Measurements from ENCODE around the gene SEMA5B.

The SEMA5B gene

DNA sequence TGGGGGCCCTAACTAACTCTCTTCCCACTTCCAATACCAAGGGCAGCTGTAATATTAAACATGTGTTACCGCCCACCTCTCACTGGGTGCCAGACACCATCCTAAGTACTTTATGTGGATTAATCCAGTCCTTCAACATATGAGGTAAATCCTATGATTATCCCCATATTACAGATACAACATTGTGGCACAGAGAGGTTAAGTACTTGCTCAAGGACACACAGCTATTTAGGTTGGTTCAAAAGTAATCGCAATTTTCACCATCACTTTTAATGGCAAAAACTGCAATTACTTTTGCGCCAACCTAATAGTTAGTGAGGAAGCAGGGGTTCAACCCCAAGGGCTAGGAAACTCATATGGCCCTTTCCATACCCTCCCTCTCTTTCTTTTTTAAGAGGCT is 100.8 kb downstream of the SEMA5B start:
- H3K4me3 ChIP-seq (ENCODE audit: low read depth, low read length) = no peak overlapping the region

DNA sequence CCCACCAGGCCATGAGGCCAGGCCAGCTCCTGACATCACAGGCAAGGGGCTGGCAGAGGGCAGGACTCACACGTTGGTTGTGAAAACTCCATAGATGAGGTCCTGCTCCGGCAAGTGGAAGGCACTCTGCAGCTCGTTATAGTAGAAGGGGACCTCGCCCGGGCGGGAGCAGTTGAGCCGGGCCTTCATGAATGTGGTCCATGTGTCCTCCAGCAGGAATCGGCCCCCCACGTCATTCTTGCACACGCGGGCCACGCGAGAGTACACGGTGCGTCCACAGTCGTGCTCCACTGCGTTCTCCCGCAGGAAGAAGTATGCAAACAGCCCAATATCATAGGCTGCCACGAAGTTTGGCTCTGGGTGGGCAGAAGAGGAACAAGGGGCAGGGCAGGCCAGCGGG is 101.2 kb downstream of the SEMA5B start:
- no peak overlapping the region for H3K4me3 ChIP-seq (ENCODE audit: low read depth, low read length)
- TF ChIP-seq, protein P1, sequence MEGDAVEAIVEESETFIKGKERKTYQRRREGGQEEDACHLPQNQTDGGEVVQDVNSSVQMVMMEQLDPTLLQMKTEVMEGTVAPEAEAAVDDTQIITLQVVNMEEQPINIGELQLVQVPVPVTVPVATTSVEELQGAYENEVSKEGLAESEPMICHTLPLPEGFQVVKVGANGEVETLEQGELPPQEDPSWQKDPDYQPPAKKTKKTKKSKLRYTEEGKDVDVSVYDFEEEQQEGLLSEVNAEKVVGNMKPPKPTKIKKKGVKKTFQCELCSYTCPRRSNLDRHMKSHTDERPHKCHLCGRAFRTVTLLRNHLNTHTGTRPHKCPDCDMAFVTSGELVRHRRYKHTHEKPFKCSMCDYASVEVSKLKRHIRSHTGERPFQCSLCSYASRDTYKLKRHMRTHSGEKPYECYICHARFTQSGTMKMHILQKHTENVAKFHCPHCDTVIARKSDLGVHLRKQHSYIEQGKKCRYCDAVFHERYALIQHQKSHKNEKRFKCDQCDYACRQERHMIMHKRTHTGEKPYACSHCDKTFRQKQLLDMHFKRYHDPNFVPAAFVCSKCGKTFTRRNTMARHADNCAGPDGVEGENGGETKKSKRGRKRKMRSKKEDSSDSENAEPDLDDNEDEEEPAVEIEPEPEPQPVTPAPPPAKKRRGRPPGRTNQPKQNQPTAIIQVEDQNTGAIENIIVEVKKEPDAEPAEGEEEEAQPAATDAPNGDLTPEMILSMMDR (IDR thresholded peaks at IDR 0.05; ENCODE audit: low read depth, low read length) = no peak

More for the DNA sequence above, 100.8 kb downstream of the SEMA5B start:
- TF ChIP-seq, protein P1 (IDR thresholded peaks at IDR 0.05; ENCODE audit: low read depth, low read length) = no peak

DNA sequence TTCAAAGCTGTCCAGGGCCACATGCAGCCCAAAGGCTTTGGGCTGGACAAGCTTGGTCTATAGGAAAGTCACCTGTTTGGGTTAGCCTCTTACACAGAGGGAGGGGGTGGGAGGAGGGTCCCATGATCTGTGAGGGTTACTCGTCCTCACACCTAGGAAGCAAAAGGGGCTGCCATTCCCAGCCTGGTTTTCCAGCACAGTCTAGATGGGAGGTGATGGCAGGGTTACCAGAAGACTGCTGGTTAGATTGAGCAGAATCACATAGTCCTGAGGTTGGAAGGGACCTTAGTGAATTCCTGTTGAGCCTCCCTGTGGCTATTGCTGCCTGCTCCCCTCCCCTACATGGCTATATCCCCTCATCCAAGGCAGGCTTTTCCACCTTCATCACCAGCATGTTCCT is 101.8 kb downstream of the SEMA5B start:
- TF ChIP-seq, protein P1 (IDR thresholded peaks at IDR 0.05; ENCODE audit: low read depth, low read length) = no peak
- H3K4me3 ChIP-seq (ENCODE audit: low read depth, low read length) = no peak overlapping the region

DNA sequence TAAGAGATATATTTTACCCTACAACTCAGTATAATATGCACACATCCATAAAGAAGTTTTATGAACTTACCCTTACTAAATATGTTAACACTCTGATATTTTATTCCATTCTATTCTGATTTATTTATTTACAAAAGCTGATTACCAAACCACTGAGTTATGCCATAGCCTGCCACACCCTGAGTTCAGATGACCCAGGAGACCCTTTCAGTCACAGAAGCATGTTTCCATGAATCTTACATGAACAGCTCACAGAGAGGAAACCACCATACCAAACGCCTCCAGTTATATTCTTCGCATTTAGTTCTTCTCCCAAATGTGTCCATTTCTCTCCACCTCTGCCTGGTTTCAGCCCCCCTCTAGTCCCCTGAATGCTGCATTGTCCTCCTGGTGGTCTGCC is 103.5 kb downstream of the SEMA5B start:
- TF ChIP-seq, protein P1 (IDR thresholded peaks at IDR 0.05; ENCODE audit: low read depth, low read length) = no peak
- H3K4me3 ChIP-seq (ENCODE audit: low read depth, low read length) = no peak overlapping the region

DNA sequence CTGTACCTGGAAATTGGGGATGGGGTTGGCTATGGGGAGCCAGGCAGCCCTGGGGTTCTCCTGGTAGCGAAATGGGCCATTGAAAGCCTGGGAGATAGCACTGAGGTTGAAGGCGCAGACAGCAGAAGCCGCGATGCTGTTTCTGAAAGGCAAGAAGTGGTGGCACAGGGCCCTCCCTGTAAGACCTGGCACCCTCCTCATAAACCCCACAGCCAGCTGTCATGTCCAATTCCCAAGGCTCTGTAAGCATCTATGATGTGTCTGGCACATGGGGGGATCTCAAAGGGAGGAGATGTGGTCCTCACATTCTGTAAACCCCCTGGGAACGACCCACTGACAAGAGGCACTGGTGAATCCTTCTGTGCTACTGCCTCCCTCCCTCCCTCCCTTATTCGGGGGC is 104.0 kb downstream of the SEMA5B start:
- TF ChIP-seq, protein P1 (IDR thresholded peaks at IDR 0.05; ENCODE audit: low read depth, low read length) = no peak
- no peak overlapping the region for H3K4me3 ChIP-seq (ENCODE audit: low read depth, low read length)

DNA sequence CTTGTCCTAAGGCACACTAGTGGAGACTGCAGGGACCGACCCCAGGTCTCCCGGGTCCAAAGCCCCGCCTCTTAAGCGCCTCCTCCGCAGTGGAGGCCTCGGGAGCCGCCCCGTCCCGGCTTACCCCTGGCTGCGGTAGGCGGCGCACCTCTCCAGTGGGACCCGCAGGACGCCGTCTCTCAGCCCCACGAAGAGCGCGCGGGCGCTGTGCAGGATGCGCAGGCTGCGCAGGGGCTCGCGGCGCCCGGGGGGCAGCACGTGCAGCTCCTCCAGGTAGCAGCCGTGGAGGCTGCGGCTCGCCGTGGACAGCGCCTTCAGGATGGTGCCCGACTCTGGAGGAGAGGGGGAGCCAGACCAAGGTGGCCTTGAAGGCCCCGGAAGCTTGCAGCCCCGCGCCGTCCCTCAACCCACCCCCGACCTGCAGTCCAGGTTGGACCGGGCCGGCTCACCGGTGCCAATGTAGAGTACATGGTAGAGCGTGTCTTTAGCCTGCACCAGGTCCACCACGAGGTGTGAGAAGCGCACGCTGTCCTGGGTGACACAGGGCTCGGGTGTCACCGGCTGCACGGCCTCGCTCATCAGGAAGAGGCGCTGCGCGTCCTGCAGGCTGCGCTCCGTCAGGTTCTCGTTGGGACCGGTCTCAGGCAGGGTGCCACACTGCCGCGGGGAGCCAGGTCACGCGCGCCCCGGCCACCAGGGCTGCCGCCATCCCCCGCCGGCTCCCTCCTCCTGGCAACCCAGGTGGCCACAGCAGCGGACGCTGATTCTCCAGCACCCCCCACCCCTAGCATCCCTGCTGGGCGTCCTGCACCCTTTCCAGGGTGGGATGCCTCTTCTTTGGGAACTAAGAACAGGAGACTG is 105.5 kb downstream of the SEMA5B start:
- H3K4me3 ChIP-seq (ENCODE audit: low read depth, low read length) = no peak overlapping the region
- TF ChIP-seq, protein P1 (IDR thresholded peaks at IDR 0.05; ENCODE audit: low read depth, low read length) = no peak

DNA sequence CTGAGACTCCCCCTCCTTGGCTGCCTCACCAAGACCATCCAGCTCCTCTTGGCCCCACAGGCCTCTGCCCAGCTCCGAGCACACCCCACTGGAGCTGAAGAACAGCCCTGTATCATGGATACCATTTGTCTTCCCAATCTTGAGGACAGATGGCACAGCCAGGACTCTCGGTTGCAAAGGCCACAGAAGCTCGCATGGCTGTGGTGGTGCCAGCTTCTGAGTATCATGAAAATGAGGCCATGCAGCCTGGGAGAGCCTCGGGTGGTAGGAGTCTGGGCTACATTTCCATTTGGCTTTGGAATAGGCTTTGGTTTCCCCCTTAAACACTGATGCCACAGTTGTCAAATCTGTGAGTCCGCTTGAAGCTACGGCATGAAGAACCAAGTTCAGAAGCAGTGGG is 106.6 kb downstream of the SEMA5B start:
- TF ChIP-seq, protein P1 (IDR thresholded peaks at IDR 0.05; ENCODE audit: low read depth, low read length) = no peak
- H3K4me3 ChIP-seq (ENCODE audit: low read depth, low read length) = no peak overlapping the region

Measured in WI38 (cell line).